Measurements from ENCODE around the gene EPB41. TPM values are rescaled to one million over a fixed set of nuclear protein-coding genes. Genes with fewer than 3 reads are reported as not detected.

The EPB41 gene
- polyA plus RNA-seq, 6 donors from 2014 or later, result 46.6 to 72.0 (median 62.5) TPM

DNA sequence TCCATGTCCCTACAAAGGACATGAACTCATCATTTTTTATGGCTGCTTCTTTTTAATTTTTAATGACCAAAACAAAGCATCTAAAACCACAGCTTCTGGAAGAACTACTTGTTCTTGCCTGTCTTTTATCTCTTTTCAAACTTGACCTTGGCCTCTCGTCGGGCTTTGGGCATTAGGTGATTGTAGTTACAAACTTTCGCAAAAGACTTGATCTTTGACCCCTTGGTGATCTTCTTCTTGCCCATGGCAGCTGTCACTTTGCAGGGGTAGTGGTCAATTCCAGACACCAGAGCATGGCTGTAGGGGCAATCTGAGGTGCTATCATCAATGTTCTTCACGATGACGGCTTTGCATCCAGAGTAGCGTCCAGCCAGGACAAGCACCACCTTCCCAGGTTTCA lies 67.8 kb downstream of the EPB41 start:
- Mint-ChIP-seq H3K4me1 (peaks cover 29 to 60% (median 41%) of the 10 kb centered on the region in 3 donors), H3K36me3 (peaks cover 0 to under 1% of the 10 kb centered on the region in 2 donors), H3K27ac (peak overlapping the region in 2 of 6 donors; percentile 12 to 42), H3K9me3 (peaks cover 0 to 7% (median 0%) of the 10 kb centered on the region in 7 donors), H3K27me3 (no peaks in the 10 kb centered on the region), H3K4me3 (no peak overlapping the region)
- ATAC-seq (ENCODE audit: low read depth in 2 of 2), result no peak
- DNase-seq, result no peak

DNA sequence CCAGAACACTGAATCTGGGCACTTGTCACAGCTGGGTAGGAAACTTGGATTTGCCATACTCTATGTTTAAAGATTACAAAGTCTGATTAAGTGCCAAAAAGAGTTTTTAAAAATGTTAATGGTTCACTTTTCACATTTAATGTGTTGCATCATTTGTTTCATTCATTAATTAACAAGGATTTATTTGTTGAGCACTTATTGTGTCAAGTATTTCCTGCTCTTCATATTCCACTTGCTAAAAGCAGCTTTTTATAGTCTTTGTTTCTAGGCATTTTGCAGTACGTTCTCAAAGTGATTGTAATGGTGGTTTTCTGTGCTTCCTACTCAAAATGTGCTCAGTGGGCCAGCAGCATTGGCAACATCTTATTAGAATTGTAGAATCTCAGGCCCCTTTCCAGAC lies 68.7 kb downstream of the EPB41 start:
- Mint-ChIP-seq H3K4me3 (no peak overlapping the region), H3K27ac (peak overlapping the region in 1 of 6 donors; percentile 42), H3K27me3 (no peaks in the 10 kb centered on the region), H3K36me3 (peaks cover 5 to 8% of the 10 kb centered on the region in 2 donors), H3K4me1 (peaks cover 30 to 59% (median 47%) of the 10 kb centered on the region in 3 donors), H3K9me3 (peaks cover 0 to 7% (median 0%) of the 10 kb centered on the region in 7 donors)
- ATAC-seq (ENCODE audit: low read depth in 2 of 2) (no peak), DNase-seq (no peak)

DNA sequence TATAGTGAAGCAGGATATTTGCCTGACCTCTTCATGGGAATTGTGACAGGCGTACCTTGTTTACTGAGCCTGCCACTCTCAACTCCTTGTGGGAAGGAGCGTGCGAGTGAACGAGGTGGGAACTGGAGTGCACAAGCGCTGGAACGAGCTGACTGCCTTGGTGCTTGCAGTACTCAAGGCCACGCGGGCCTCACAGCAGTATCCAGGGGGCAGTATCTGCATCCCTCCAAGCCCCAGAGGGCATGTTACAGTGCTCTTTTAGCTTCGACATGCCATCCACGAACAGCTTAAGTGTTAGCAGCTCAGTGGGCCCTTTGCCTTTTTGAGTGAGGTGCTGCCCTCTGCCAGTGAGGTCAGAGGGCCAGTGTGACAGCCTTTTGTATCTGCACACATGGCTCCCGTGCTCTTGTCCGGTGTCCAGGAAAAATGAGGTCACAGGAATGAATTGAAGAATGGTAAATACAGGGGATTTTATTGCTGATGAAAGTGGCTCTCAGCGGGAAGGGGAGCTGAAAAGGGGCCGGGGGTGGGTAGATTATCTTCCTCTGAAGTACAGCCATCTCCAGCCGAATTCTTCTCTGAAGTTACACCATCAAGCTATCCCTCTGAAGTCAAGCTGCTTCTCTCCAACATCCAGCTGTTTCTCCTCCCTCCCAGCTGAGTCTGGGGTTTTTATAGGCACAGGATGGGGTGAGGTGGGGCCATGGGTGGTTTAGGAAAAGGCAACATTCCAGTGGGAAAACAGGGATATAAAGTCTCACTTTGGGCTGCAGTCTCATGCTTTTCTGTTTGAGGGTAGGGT lies 69.3 kb downstream of the EPB41 start:
- ATAC-seq (ENCODE audit: low read depth in 2 of 2) (no peak), DNase-seq (no peak)
- no peaks in the 10 kb centered on the region for H3K27me3 Mint-ChIP-seq
- H3K4me1 Mint-ChIP-seq, result peaks cover 24 to 53% (median 47%) of the 10 kb centered on the region in 3 donors
- peak overlapping the region in 2 of 6 donors; percentile 21 to 71 for H3K27ac Mint-ChIP-seq
- H3K9me3 Mint-ChIP-seq, result peaks cover 0 to 7% (median 0%) of the 10 kb centered on the region in 7 donors
- peak overlapping the region in 1 of 8 donors; percentile 55 for H3K4me3 Mint-ChIP-seq
- H3K36me3 Mint-ChIP-seq, result peaks cover 5 to 8% of the 10 kb centered on the region in 2 donors

DNA sequence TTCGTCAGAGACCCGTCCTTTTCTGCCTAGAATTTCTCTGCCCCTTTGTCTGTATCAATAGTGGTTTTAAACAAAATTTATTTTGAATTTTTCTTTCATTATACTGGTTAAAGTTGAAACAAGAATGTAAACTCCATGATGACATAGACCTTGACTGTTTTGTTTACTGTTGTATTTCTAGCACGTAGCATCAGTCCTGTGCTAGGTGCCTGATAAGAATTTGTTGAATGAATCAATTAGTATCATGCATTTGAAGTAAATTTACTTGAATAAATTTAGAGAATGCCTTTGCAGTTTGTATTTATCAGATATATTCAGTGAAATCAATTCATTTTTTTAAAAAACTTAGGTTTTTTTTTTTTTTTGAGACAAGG lies 69.9 kb downstream of the EPB41 start:
- H3K27ac Mint-ChIP-seq, result no peak overlapping the region
- H3K27me3 Mint-ChIP-seq, result no peaks in the 10 kb centered on the region
- peaks cover 5 to 8% of the 10 kb centered on the region in 2 donors for H3K36me3 Mint-ChIP-seq
- DNase-seq, result no peak
- H3K4me1 Mint-ChIP-seq, result peaks cover 24 to 49% (median 47%) of the 10 kb centered on the region in 3 donors
- ATAC-seq (ENCODE audit: low read depth in 2 of 2), result no peak
- peak overlapping the region in 1 of 8 donors; percentile 55 for H3K4me3 Mint-ChIP-seq
- H3K9me3 Mint-ChIP-seq, result peaks cover 0 to 7% (median 0%) of the 10 kb centered on the region in 7 donors

DNA sequence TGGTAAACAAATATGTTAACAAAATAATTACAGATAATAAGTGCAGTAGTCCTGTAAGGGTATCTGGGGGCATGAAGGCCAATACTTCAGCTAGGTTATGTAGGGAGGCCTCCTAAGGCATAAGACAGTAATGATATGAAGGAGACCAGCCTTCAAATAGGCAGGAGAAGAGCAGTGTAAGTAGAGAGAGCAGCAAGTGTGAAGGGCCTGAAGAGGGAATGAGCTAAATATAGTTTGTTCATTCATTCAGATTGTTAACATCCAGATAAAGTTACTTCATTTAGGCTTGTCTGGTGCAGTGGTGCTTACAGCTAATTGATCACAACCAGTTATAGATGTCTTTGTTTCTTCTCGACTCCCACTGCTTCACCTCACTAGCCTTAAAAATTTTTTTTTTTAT lies 71.1 kb downstream of the EPB41 start:
- H3K4me1 Mint-ChIP-seq, result peaks cover 24 to 49% (median 43%) of the 10 kb centered on the region in 3 donors

DNA sequence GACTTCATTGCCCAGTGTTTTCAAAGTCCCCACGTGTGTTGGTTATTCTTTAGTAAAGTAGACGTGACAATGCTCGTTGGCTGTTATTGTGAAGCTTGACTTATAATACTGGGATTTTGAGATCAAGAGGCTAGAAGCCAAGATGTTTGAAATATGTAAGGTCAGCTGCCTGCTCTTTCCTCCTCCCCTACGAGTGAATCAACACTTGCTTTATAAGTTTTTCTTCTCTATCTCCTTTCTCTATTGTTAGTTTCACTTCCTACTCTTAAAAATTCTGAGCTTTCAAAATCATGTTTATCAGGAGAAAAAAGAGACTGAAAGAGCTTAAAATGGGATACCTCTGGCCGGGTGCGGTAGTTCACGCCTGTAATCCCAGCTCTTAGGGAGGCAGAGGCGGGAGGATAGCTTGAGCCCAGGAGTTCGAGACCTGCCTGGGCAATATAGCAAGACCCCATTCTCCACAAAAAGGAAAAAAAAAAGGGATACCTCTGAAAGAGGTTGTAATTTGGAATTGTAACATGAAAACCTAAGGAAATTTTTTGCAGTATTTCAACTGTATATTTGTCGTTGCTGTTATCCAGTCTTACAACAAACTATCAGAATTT lies 72.0 kb downstream of the EPB41 start:
- ATAC-seq (ENCODE audit: low read depth in 2 of 2) (peak; percentile 71 to 74), DNase-seq (peak; percentile 26)
- no peaks in the 10 kb centered on the region for H3K27me3 Mint-ChIP-seq
- peaks cover 24 to 46% (median 39%) of the 10 kb centered on the region in 3 donors for H3K4me1 Mint-ChIP-seq
- H3K27ac Mint-ChIP-seq, result peak overlapping the region; percentile 26 to 87 (median 76)
- H3K36me3 Mint-ChIP-seq, result peaks cover 8 to 9% of the 10 kb centered on the region in 2 donors
- H3K4me3 Mint-ChIP-seq, result peak overlapping the region in 7 of 8 donors; percentile 39 to 85 (median 79)
- H3K9me3 Mint-ChIP-seq, result peaks cover 0 to 7% (median 0%) of the 10 kb centered on the region in 7 donors

More for the DNA sequence above, 71.1 kb downstream of the EPB41 start:
- Mint-ChIP-seq H3K36me3 (peaks cover 8 to 9% of the 10 kb centered on the region in 2 donors), H3K27me3 (no peaks in the 10 kb centered on the region), H3K27ac (peak overlapping the region in 4 of 6 donors; percentile 22 to 92 (median 52)), H3K4me3 (peak overlapping the region in 5 of 8 donors; percentile 13 to 74 (median 61)), H3K9me3 (peaks cover 0 to 7% (median 0%) of the 10 kb centered on the region in 7 donors)
- no peak for DNase-seq
- ATAC-seq (ENCODE audit: low read depth in 2 of 2), result no peak

DNA sequence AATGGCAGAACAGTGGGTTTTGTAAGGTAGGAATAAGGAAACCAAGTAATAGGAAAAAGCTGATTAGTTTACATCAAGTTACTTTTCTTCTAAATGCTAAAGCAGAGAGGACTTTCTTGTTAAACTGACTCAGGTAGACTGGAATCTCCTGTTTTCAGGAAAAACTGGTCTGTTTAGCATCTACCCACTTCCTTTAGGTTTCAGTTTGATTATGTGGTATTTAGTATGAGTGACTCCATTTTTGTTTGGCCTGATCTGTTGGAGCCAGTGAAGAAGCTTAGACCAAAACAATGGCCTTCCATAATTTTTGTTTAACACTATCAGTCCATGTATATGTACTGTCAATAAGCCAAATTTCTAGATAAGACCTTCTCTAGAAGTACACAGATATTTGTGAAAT lies 88.4 kb downstream of the EPB41 start:
- peaks cover 2 to 8% of the 10 kb centered on the region in 2 donors for H3K36me3 Mint-ChIP-seq
- no peaks in the 10 kb centered on the region for H3K9me3 Mint-ChIP-seq
- H3K27me3 Mint-ChIP-seq, result no peaks in the 10 kb centered on the region
- DNase-seq (no peak), ATAC-seq (ENCODE audit: low read depth in 2 of 2) (no peak)
- no peak overlapping the region for H3K27ac Mint-ChIP-seq
- H3K4me3 Mint-ChIP-seq, result no peak overlapping the region
- peaks cover 0 to 9% (median 6%) of the 10 kb centered on the region in 3 donors for H3K4me1 Mint-ChIP-seq

DNA sequence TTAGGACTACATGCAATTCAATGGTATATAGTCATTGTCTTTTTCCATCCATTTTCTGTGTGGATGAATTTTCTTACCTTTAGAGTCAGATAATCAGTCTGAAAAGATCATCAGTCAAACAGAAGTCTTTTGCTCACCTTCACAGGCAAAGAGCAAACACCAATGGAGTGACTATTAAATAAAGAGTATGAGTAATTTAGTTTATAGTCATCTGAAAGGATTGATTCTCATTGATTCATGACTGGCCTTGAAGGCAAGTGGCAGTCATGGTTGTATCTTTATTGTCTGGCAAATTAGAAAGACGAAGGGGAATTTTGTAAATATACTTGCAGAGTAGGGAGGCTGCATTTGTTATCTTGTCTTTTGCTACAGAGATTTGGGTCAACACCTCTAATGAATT lies 89.9 kb downstream of the EPB41 start:
- ATAC-seq (ENCODE audit: low read depth in 2 of 2), result no peak
- H3K36me3 Mint-ChIP-seq, result peaks cover 9 to 13% of the 10 kb centered on the region in 2 donors
- H3K9me3 Mint-ChIP-seq, result no peaks in the 10 kb centered on the region
- peak overlapping the region in 1 of 6 donors; percentile 37 for H3K27ac Mint-ChIP-seq
- H3K4me3 Mint-ChIP-seq, result no peak overlapping the region
- peaks cover 0 to 13% (median 8%) of the 10 kb centered on the region in 3 donors for H3K4me1 Mint-ChIP-seq
- no peaks in the 10 kb centered on the region for H3K27me3 Mint-ChIP-seq
- no peak for DNase-seq

DNA sequence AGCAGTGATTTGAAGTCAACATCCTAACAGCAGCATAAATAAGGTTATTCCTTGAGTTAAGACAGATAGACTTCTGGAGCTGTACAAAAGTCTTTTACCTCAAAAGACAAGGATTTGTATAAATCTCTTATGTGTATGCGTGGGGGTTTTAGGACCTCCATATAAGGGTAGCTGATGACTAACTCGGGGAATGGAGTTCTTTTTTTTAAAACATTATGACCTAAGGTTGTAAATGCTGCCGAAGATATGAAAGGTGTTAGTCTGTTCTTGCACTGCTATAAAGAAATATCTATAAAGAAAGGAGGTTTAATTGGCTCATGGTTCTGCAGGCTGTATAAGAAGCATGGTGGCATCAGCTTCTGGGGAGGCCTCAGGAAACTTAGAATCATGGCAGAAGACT lies 90.4 kb downstream of the EPB41 start:
- Mint-ChIP-seq H3K9me3 (no peaks in the 10 kb centered on the region), H3K4me3 (no peak overlapping the region), H3K27me3 (no peaks in the 10 kb centered on the region), H3K4me1 (peaks cover 0 to 13% (median 8%) of the 10 kb centered on the region in 3 donors), H3K27ac (peak overlapping the region in 1 of 6 donors; percentile 37), H3K36me3 (peaks cover 9 to 13% of the 10 kb centered on the region in 2 donors)
- no peak for ATAC-seq (ENCODE audit: low read depth in 2 of 2)
- DNase-seq, result no peak

DNA sequence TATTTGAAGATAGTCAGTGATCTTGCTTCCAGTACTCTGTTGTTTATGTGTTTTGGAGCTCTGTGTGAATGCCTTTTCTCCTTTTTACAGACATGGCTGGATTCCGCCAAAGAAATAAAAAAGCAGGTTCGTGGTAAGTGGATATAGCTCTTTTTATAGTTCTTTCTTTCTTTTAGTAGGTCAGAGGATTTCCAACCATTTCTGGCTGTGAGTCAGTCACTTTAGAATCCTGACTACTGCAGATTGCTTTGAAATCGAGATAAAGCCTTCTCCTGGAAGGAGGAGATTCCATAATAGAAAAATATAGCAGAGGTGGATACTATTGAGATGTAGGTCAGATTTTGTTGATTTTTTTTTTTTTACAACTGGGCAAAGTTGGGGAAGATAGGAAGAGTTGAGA lies 97.4 kb downstream of the EPB41 start:
- Mint-ChIP-seq H3K27ac (peak overlapping the region in 1 of 6 donors; percentile 67), H3K4me1 (peaks cover 0 to 7% (median 4%) of the 10 kb centered on the region in 3 donors), H3K27me3 (no peaks in the 10 kb centered on the region), H3K4me3 (no peak overlapping the region), H3K36me3 (peaks cover 7 to 9% of the 10 kb centered on the region in 2 donors), H3K9me3 (no peaks in the 10 kb centered on the region)
- ATAC-seq (ENCODE audit: low read depth in 2 of 2) (no peak), DNase-seq (no peak)

DNA sequence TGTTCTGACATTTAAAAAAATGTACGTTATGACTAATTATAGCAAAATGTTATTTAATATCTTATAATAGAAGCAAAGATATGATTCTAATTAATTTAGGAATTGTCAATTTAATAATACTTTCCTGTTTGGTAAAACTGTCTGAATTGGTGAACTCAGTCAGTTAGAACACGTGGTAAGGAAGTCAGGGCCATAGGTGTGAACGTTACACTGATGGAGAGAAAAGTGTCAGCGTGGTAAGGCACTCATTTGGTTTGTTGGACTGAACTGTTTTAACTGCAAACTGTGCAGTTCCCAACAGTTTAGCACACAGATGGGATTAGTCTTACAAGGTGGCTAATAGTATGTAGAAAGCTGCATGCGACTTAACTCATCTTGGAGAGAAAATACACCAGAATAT lies 102.9 kb downstream of the EPB41 start:
- H3K4me1 Mint-ChIP-seq, result peaks cover 0 to 3% (median 0%) of the 10 kb centered on the region in 3 donors

DNA sequence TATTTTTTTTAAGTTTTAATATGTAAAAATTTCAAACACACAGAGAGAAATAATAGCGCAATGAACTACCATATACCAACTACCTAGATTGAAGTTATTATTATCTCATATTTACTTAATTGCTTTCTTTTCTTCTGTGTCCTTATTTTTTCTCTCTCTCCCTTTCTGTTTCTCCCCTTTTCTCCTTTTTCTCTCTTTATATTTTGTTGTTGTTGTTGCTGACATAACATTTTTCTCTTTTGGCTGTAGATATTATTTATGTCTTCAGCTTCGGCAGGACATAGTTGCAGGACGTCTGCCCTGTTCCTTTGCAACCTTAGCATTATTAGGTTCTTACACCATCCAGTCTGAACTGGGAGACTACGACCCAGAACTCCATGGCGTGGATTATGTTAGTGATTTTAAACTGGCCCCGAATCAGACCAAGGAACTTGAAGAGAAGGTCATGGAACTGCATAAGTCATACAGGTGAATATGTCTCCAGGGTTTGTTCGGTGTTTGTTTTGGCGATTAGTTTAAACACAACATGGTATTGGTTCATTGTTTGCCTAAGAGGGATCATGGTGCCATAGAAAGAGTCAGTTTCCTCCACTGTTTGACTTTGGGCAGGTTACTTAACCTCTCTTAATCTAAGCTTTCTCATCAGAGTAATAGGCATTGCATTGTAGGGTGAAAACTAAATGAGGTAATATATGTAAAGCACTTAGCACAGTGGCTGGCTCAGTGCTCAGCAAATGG lies 103.8 kb downstream of the EPB41 start:
- Mint-ChIP-seq H3K27ac (peak overlapping the region in 2 of 6 donors; percentile 16 to 22), H3K4me1 (peaks cover 0 to 3% (median 0%) of the 10 kb centered on the region in 3 donors), H3K36me3 (peaks cover 0 to 8% of the 10 kb centered on the region in 2 donors), H3K4me3 (no peak overlapping the region), H3K9me3 (no peaks in the 10 kb centered on the region), H3K27me3 (no peaks in the 10 kb centered on the region)
- ATAC-seq (ENCODE audit: low read depth in 2 of 2) (no peak), DNase-seq (no peak)

More for the DNA sequence above, 102.9 kb downstream of the EPB41 start:
- no peak for DNase-seq
- Mint-ChIP-seq H3K9me3 (no peaks in the 10 kb centered on the region), H3K4me3 (no peak overlapping the region), H3K27me3 (no peaks in the 10 kb centered on the region), H3K27ac (peak overlapping the region in 2 of 6 donors; percentile 14 to 63), H3K36me3 (peaks cover 0 to 8% of the 10 kb centered on the region in 2 donors)
- ATAC-seq (ENCODE audit: low read depth in 2 of 2), result no peak

DNA sequence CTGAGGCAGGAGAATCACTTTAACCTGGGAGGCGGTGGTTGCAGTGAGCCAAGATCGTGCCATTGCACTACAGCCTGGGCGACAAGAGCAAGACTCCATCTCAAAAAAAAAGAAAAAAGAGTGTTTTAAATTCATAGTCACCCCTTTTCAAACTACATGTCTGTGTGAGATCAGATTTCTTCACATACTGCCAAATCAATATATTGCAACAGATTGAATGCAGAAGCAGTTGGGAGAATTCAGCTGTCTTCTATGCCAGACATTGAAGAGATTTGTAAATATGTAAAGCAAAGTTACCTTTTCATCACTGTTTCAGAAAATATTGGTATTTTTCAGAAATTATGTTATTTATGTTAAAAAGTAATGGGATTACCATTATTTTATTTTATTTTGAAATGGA lies 108.3 kb downstream of the EPB41 start:
- Mint-ChIP-seq H3K4me1 (peaks cover 0 to 9% (median 0%) of the 10 kb centered on the region in 3 donors), H3K4me3 (no peak overlapping the region), H3K27ac (no peak overlapping the region), H3K9me3 (no peaks in the 10 kb centered on the region), H3K36me3 (peaks cover 10 to 13% of the 10 kb centered on the region in 2 donors), H3K27me3 (no peaks in the 10 kb centered on the region)
- ATAC-seq (ENCODE audit: low read depth in 2 of 2) (no peak), DNase-seq (no peak)
